Measurements from ENCODE around the gene HNRNPK. TPM values are rescaled to one million over a fixed set of nuclear protein-coding genes. Genes with fewer than 3 reads are reported as not detected.

Gene HNRNPK
- total RNA-seq, 1 experiment from 2014 or later: 761 TPM

Small RNA genes within 50 kb of the gene (small RNA-seq; reads per million reads assigned to genes)
- 0 reads per million in 2 experiments for gene RF00019

Other genes starting within 250 kb of the HNRNPK start
- 1.2 and 2.1 TPM in 2 replicates for gene GKAP1, start 162.4 kb downstream of the HNRNPK start, total RNA-seq (2014; rRNA removed; shearing (Covaris generic))
- gene KIF27, start 58.8 kb downstream of the HNRNPK start, total RNA-seq (2014; rRNA removed; shearing (Covaris generic)): 3.0 and 4.7 TPM in 2 replicates
- gene RMI1, start 590 bp upstream of the HNRNPK start, total RNA-seq (2014; rRNA removed; shearing (Covaris generic)): 5.1 and 5.9 TPM in 2 replicates

Data from SK-MEL-5 (cell line).